Mesenchymal stem cell (in vitro differentiated cells and primary cell): ENCODE results near the gene MYO1E.
A peak's percentile ranks its signal among the peaks of the same experiment; 100 is the strongest.

Experiments used
- DNase-seq: peaks from one replicate; pipeline ENCODE4 v3.0.0-alpha.2; 2013
- H2AFZ ChIP-seq: one replicate; pipeline ENCODE4 v1.6.1; 2013; ENCODE audit warnings: low read depth, mild to moderate bottlenecking, control low read depth, inconsistent platforms, low read length, moderate library complexity
- H2AK5ac ChIP-seq: 2 replicates; pipeline ENCODE4 v1.6.1; 2013; ENCODE audit warnings: low read length, moderate library complexity, mild to moderate bottlenecking, inconsistent platforms; ENCODE audit not compliant: severe bottlenecking
- H2BK120ac ChIP-seq: one replicate; pipeline ENCODE4 v1.6.1; 2013; ENCODE audit warnings: low read depth, mild to moderate bottlenecking, inconsistent platforms, low read length, moderate library complexity
- H2BK12ac ChIP-seq, 2 experiments: one replicate each; pipeline ENCODE4 v1.6.1; 2013; ENCODE audit warnings: inconsistent platforms in 2 of 2, low read length in 2 of 2, mild to moderate bottlenecking in 2 of 2, moderate library complexity in 2 of 2, control low read depth in 1 of 2
- H2BK15ac ChIP-seq: one replicate; pipeline ENCODE4 v1.6.1; 2013; ENCODE audit warnings: mild to moderate bottlenecking, low read depth, inconsistent platforms; ENCODE audit not compliant: poor library complexity, severe bottlenecking
- H2BK5ac ChIP-seq: 2 replicates; pipeline ENCODE4 v1.6.1; 2013; ENCODE audit warnings: low read depth, mild to moderate bottlenecking, low read length, control low read depth, inconsistent platforms; ENCODE audit not compliant: poor library complexity, severe bottlenecking
- H3K14ac ChIP-seq, 2 experiments: one replicate each; pipeline ENCODE4 v1.6.1; 2013; ENCODE audit warnings: inconsistent platforms in 2 of 2, low read length in 2 of 2, control low read depth in 1 of 2, mild to moderate bottlenecking in 1 of 2, moderate library complexity in 1 of 2
- H3K18ac ChIP-seq, 2 experiments: one replicate each; pipeline ENCODE4 v1.6.1; 2013; ENCODE audit warnings: inconsistent platforms in 2 of 2, low read length in 2 of 2, control low read depth in 1 of 2, low read depth in 1 of 2, mild to moderate bottlenecking in 1 of 2
- H3K23ac ChIP-seq, 2 experiments: one replicate each; pipeline ENCODE4 v1.6.1; 2013; ENCODE audit warnings: inconsistent platforms in 2 of 2, low read length in 2 of 2, mild to moderate bottlenecking in 2 of 2, moderate library complexity in 2 of 2, control low read depth in 1 of 2
- H3K27ac ChIP-seq: 2 replicates; pipeline ENCODE4 v1.5.1; 2013; ENCODE audit warnings: mild to moderate bottlenecking, moderate library complexity, low read length, control low read depth, inconsistent platforms; ENCODE audit not compliant: poor library complexity, severe bottlenecking
- H3K27me3 ChIP-seq, 2 experiments: 2 replicates each; pipeline versions ENCODE4 v1.6.1 to v1.7.0; 2013; ENCODE audit warnings: low read length in 2 of 2, mild to moderate bottlenecking in 2 of 2, moderate library complexity in 2 of 2, control low read depth in 1 of 2, inconsistent platforms in 1 of 2; ENCODE audit not compliant: control insufficient read depth in 1 of 2, insufficient read depth in 1 of 2
- H3K36me3 ChIP-seq, 2 experiments: 2 replicates each; pipeline versions ENCODE4 v1.6.1 to v1.7.0; 2013; ENCODE audit warnings: low read length in 2 of 2, control low read depth in 1 of 2, inconsistent platforms in 1 of 2, low read depth in 1 of 2, mild to moderate bottlenecking in 1 of 2; ENCODE audit not compliant: insufficient read depth in 2 of 2, control insufficient read depth in 1 of 2
- H3K4ac ChIP-seq, 2 experiments: one replicate each; pipeline ENCODE4 v1.6.1; 2013; ENCODE audit warnings: inconsistent platforms in 2 of 2, low read length in 2 of 2, mild to moderate bottlenecking in 2 of 2, moderate library complexity in 2 of 2, control low read depth in 1 of 2, low read depth in 1 of 2
- H3K4me1 ChIP-seq: 2 replicates; pipeline ENCODE4 v1.6.1; 2013; ENCODE audit warnings: low read depth, low read length, control low read depth; ENCODE audit not compliant: control insufficient read depth, insufficient read depth
- H3K4me2 ChIP-seq: 2 replicates; pipeline ENCODE4 v1.6.1; 2013; ENCODE audit warnings: low read length, mild to moderate bottlenecking, inconsistent platforms; ENCODE audit not compliant: poor library complexity, severe bottlenecking
- H3K4me3 ChIP-seq, 2 experiments: 2 replicates each; pipeline versions ENCODE4 v1.5.1 to v1.7.0; 2013; ENCODE audit warnings: low read length in 2 of 2, mild to moderate bottlenecking in 2 of 2, control low read depth in 1 of 2, low read depth in 1 of 2; ENCODE audit not compliant: insufficient read depth in 1 of 2
- H3K79me1 ChIP-seq: replicated peaks from 2 replicates; pipeline ENCODE4 v1.6.1; 2013; ENCODE audit warnings: mild to moderate bottlenecking, control low read depth, low read length, inconsistent platforms; ENCODE audit not compliant: poor library complexity, severe bottlenecking
- H3K9ac ChIP-seq: 2 replicates; pipeline ENCODE4 v1.7.0; 2013; ENCODE audit warnings: mild to moderate bottlenecking, low read length, moderate library complexity
- H3K9me3 ChIP-seq: 2 replicates; pipeline ENCODE4 v1.7.0; 2013; ENCODE audit warnings: mild to moderate bottlenecking, low read length; ENCODE audit not compliant: control insufficient read depth
- H4K8ac ChIP-seq: one replicate; pipeline ENCODE4 v1.6.1; 2013; ENCODE audit warnings: inconsistent platforms, mild to moderate bottlenecking, low read length, moderate library complexity
- H4K91ac ChIP-seq: one replicate; pipeline ENCODE4 v1.6.1; 2013; ENCODE audit warnings: mild to moderate bottlenecking, low read length, inconsistent platforms
- WGBS: methylation state at CpG from one replicate; pipeline ENCODE4 v1.1.7; 2013; ENCODE audit warnings: mixed read lengths; 5-methylcytosine and 5-hydroxymethylcytosine counted together

MYO1E gene

DNA sequence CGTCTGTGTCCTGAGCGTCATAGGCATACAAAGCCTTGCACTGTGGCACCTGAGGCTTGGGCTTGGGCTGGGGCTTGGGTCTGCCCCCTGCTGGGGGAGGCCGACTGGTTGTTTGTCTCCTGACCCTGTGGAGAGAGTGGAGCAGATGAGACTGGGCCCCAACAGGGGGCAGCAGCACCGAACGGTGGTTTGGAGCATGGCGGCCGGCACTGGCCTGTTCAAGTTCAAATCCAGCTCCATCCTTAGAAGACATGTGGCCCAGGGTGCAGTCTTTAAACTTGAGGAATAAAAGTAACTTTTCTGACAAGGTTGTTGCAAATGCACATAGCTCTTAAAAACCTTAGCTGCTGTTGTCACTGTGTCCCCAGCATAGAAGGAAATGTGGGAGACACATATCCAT lies 234.4 kb downstream of the MYO1E start:
- WGBS = 65% methylated on average over 7 of the region's 7 CpGs
- H4K8ac ChIP-seq = no peak overlapping the region
- H3K79me1 ChIP-seq = peaks cover 39% of the 10 kb centered on the region
- no peak overlapping the region for H2BK15ac ChIP-seq
- no peak overlapping the region for H3K4me3 ChIP-seq
- no peak overlapping the region for H3K9ac ChIP-seq
- no peak overlapping the region for H2BK5ac ChIP-seq
- no peak overlapping the region for H4K91ac ChIP-seq
- H3K27ac ChIP-seq = no peak overlapping the region
- no peak overlapping the region for H3K23ac ChIP-seq
- H2BK12ac ChIP-seq = no peak overlapping the region
- no peak overlapping the region for H2BK120ac ChIP-seq
- H3K36me3 ChIP-seq = peaks cover 55 to 94% of the 10 kb centered on the region in 2 experiments
- no peak overlapping the region for H3K4me2 ChIP-seq
- H3K27me3 ChIP-seq = no peaks in the 10 kb centered on the region
- no peak overlapping the region for H3K18ac ChIP-seq
- H2AFZ ChIP-seq = no peak overlapping the region
- H3K4me1 ChIP-seq = peaks cover 6% of the 10 kb centered on the region
- H3K9me3 ChIP-seq = no peaks in the 10 kb centered on the region
- no peak overlapping the region for H2AK5ac ChIP-seq
- no peak overlapping the region for H3K4ac ChIP-seq
- no peak overlapping the region for H3K14ac ChIP-seq
- DNase-seq = peak; percentile 45

DNA sequence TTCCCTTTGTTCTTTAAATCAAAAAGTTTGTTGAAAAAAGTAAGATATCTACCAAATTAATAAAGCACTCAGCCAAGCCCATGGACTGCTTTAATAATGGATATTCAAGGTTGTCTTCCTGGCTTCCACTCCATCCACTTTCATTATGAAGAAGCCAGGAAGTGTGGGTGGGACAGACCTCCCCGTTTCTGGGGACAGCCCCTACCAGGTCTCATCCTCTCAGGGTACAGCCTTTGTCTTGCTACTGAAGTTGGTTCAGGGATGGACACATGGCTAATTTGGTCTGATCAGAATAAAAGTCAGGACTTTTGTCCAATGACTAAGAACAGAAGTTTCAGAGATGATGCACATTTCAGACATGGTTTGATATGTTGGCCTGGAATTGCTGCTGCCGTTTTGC lies 235.1 kb downstream of the MYO1E start:
- no peak for DNase-seq
- peaks cover 53 to 94% of the 10 kb centered on the region in 2 experiments for H3K36me3 ChIP-seq
- no peak overlapping the region for H2BK15ac ChIP-seq
- no peak overlapping the region for H3K9ac ChIP-seq
- no peak overlapping the region for H3K18ac ChIP-seq
- peaks cover 6% of the 10 kb centered on the region for H3K4me1 ChIP-seq
- H3K4me2 ChIP-seq = no peak overlapping the region
- no peak overlapping the region for H2AFZ ChIP-seq
- no peak overlapping the region for H3K14ac ChIP-seq
- H3K27me3 ChIP-seq = no peaks in the 10 kb centered on the region
- no peak overlapping the region for H3K4me3 ChIP-seq
- no peak overlapping the region for H3K4ac ChIP-seq
- H3K23ac ChIP-seq = no peak overlapping the region
- no peak overlapping the region for H3K27ac ChIP-seq
- H4K91ac ChIP-seq = no peak overlapping the region
- no peak overlapping the region for H2BK12ac ChIP-seq
- no peak overlapping the region for H2AK5ac ChIP-seq
- peaks cover 37% of the 10 kb centered on the region for H3K79me1 ChIP-seq
- no peak overlapping the region for H2BK120ac ChIP-seq
- WGBS = 86% methylated on average over 2 of the region's 2 CpGs
- H2BK5ac ChIP-seq = no peak overlapping the region
- no peak overlapping the region for H4K8ac ChIP-seq
- H3K9me3 ChIP-seq = peaks cover under 1% of the 10 kb centered on the region

GRCh38 chr15:59133929-59134427 lies 238.7 kb downstream of the MYO1E start:
- Histone ChIP-seq H4K91ac (no peak overlapping the region), H3K9me3 (peaks cover 27% of the 10 kb centered on the region), H3K36me3 (peaks cover 54 to 91% of the 10 kb centered on the region in 2 experiments), H3K79me1 (peaks cover 38% of the 10 kb centered on the region), H3K27me3 (no peaks in the 10 kb centered on the region), H2AK5ac (no peak overlapping the region), H4K8ac (no peak overlapping the region), H2BK15ac (no peak overlapping the region), H2BK120ac (no peak overlapping the region), H3K23ac (no peak overlapping the region), H3K4me3 (no peak overlapping the region), H3K18ac (no peak overlapping the region), H2AFZ (no peak overlapping the region), H2BK12ac (no peak overlapping the region), H3K14ac (no peak overlapping the region), H3K4me2 (no peak overlapping the region), H3K9ac (no peak overlapping the region), H3K4me1 (no peaks in the 10 kb centered on the region), H3K27ac (no peak overlapping the region), H2BK5ac (no peak overlapping the region), H3K4ac (no peak overlapping the region)
- no peak for DNase-seq
- 97% methylated on average over 6 of the region's 6 CpGs for WGBS

DNA sequence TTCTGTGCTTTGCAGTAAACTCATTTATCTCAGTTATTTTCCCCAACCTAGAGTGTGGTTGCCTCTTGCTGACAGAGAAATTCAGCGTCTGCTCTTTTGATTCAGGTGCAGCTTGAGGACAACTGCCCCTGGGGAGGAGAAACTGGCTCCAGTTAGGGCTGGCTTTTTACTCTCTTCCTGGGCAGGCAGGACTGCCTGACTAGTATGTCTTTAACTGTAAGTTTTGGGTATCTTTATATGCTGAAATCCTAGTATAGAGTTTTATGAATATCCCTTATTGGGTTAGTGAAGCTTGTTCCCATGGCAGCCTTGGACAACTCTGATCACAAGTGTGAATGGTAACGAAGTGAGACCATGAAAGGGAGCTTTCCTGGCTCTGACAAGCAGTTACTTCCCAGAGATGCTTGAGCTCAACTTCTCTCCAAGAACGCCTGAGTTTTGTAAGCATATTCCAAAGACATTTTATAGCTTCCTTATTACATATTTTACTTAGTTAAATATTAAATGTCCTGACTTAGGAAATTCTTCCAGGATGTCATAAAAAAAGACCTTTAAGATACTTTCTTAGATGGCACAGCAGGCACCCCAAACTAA lies 240.6 kb downstream of the MYO1E start:
- Histone ChIP-seq H3K27ac (no peak overlapping the region), H2BK12ac (no peak overlapping the region), H3K27me3 (no peaks in the 10 kb centered on the region), H2BK15ac (no peak overlapping the region), H2AK5ac (no peak overlapping the region), H3K9me3 (peaks cover 34% of the 10 kb centered on the region), H4K91ac (no peak overlapping the region), H3K23ac (no peak overlapping the region), H3K9ac (no peak overlapping the region), H2BK120ac (no peak overlapping the region), H3K4ac (no peak overlapping the region), H3K18ac (no peak overlapping the region), H3K79me1 (peaks cover 35% of the 10 kb centered on the region), H4K8ac (no peak overlapping the region), H3K14ac (no peak overlapping the region), H3K36me3 (peaks cover 39 to 72% of the 10 kb centered on the region in 2 experiments), H2AFZ (no peak overlapping the region), H2BK5ac (no peak overlapping the region), H3K4me1 (no peaks in the 10 kb centered on the region), H3K4me3 (no peak overlapping the region), H3K4me2 (no peak overlapping the region)
- no peak for DNase-seq
- 98% methylated on average over 2 of the region's 3 CpGs for WGBS
